ENCODE data around the gene TMEM185B.
"Not testable (repeated sequence)": the region's sequence is repeated elsewhere in the genome, so short reads cannot be mapped to it uniquely, and the experiment has no call there.

Gene TMEM185B

DNA sequence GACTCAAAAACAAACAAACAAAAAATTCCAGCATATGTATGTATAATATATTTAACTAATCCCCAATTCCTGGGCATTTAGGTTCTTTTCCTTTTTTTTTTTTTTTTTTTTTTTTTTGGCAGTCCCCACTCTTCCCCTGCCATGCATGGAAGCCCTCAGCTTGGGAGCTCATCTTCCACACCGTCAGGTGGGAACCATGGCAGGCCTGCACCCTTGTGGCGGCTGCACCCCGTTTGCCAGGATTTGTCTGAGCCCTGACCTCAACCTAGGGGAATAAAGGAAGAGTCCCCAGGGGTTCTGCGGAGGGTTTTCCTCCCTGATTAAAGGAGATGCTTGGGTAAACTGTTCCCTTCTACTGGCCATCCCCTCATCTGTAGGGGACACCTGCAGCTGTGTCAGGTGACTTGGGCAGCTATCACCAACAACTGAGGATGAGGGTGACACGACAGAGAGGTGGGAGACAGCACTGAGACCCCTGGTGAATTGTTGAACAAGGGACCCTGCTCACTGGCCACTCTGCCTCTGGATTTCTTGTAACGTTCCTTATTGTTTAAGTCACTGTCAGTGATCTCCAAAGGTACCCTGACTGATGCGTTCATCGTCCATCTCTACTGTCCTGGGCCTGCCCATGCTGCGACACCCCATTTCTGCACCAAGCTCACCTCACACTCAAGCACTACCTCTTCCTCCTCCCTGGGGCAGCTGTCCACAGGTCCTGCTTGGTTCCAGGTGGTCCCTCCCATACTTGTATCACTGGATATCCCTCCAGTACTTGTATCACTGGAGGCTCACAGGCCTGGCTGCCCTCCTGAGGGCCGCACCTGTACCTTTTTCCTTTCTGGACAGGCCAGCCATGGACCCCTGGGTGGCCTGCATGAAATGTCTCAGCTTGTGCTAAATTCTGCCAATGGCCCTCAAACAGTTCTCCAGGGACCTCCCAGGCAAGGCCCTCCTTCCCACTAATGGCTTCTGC lies 14.5 kb downstream of the TMEM185B start:
- DNase-seq (ENCODE audit: low read depth): no peak

DNA sequence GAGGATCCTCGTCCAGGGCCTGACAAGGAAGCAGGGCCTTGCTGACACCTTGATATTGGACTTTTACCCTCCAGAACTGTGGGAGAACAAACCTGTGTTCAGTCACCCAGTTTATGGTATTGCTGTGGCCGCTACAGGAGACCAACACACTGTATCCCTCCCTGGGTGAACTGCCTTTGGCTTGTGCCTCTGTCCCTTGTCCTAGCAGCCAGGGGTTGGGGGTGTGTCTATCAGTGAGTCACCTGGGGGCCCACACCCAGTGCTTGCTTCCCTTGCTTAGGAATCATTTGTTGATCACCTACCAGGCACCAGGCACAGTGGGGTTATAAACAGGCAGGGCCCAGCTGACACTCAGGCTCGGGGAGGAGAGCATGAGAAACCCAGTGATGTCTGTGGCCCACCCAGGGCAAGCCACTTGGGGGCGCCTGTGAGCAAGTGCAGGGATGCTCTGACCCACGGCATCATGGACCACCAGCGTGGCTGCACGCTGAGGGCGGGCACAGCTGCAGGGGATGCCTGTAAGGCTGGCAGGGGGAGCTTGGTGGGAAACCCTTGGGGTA lies 17.1 kb downstream of the TMEM185B start:
- no peak for DNase-seq (ENCODE audit: low read depth)

DNA sequence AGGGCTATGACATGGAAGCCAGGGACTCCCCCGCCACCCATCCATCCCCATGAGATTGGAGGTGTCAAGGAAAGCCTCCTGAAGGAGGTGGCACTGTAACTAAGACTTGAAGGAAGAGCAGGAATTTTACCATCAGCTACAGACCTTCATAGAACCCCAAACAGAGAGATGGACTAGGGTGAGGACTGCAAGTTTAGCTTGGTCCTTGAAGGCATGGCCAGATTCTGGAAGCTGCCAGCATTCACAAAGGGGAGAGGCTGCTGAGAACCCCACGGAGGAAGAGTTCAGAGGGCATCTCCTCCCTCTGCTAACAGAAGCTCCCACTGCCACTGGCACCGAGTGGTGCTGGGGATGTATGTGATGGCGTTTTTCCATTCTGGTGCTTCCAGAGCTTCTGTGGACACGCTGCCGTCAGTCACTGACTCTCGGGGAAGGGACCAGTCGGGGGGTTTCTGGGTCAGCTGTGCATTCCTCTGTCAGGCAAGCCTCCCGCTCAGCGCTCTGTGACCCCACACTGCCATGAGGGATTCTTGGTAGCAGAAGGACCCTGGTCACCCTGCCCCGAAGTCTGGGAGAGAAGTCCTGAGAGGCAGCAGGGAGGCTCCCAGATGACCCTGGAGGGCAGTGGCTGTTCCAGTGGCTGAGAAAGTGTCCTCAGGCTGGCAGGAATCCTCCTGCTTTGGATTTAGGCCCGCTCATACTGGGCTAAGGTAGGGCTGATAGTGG lies 18.1 kb downstream of the TMEM185B start:
- no peak for DNase-seq (ENCODE audit: low read depth)

DNA sequence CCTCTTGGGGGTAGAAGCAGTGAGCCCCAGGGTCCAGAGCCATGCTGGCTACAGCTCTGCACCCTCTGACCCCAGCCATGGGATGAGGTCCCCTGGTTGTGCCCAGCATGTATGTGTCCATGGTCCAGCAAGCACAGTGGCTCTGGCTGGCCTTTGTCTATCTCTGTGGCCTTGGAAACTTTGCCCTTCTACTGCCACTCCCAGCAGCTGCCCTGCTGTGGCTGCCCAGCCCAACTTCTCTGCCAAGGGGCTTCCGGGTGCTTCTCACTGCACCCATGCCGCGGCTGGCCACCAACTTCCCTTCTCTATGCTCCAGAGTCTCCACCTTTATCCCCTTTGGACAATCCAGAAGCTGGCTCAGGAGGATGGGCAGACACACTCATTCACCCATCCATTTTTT lies 18.8 kb downstream of the TMEM185B start:
- no peak for DNase-seq (ENCODE audit: low read depth)

DNA sequence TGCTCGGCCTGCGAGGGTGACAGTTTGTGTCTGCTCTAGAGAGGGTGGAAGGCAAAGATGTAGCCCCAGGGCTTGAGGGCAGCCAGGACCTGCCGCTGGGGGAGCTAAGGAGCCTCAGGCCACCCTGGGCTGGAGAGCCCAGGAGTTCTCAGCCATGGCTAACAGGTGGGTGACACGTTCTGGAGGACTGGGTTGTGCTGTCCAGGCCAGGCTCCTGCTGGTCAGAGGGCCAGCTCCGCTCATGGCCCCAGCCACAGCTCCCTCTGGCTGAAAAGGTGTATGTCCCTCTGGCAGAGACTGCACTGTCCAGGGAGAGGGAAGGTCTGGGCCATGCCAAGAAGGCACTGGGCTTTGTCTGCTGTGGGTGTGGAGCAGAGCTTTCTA lies 19.2 kb downstream of the TMEM185B start:
- DNase-seq (ENCODE audit: low read depth): no peak

DNA sequence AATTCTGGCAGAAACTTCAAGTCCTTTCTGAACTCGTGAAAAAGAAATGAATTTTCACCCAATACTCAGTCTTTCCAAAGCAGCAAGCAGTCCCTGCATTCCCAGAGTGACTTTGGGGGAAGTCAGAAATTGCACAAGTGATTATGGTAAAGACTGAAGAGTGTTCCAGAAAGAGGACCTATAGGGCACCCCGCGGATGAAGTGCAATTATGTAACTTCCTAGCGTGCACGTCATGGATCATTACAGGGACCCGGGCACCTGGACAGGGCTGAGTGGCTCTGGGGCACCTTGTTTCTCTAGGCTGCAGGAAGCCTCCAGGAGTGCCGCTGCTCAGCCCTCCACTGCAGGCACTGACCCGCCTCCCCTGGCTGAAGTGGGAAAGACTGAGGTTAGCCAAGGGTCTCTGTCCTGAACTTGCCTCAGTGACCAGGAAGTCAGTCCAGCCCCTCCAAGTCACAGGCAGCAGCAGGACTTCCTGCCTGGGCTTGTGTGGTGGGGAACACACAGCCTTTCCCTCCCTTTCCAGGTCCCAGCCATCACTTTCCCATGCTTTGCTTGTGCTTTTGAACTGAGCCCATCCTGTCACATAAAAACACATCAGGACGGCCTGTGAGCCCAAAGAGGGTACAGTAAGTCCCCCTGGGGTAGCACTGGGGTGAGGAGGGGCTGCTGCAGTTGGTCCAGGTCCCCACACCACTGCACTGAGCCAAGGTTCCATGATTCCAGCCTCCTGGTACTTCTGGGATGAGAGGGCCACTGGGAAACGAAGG lies 19.8 kb downstream of the TMEM185B start:
- peak; percentile 17 for DNase-seq (ENCODE audit: low read depth)

DNA sequence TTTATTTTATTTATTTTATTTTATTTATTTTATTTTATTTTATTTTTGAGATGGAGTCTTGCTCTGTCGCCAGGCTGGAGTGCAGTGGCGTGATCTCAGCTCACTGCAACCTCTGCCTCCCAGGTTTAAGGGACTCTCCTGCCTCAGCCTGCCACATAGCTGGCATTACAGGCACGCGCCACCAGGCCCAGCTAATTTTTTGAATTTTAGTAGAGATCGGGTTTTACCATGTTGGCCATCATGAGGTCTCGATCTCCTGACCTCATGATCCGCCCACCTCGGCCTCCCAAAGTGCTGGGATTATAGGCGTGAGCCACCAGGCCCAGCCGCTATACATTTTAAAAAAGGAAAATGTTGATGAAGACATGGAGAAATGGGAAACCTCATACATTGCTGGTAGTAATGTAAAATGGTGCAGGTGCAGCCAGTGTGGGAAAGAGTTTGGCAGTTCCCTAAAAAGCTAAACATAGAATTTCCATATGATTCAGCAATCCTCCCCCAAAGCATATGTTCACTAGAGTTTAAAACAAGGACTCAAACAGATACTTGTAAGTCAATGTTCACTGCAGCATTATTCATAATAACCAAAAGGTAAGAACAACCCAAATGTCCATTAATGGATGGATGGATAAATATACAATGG lies 23.3 kb downstream of the TMEM185B start:
- DNase-seq (ENCODE audit: low read depth): not testable (repeated sequence)

DNA sequence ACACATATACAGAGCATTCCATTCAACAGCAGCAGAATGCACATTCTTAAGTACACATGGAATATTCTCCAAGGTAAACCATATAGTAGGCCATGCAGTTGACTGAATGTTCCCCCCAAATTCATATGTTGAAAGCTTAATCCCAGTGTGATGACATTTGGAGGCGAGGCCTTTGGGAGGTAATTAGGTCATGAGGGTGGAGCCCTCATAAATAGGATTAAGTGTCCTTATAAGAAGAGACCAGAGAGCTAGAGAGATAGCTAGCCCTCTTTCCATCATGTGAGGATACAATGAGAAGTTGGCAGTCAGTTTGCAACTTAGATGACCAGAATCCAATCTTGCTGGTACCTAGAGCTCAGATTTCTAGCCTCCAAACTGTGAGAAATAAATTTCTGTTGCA lies 27.6 kb downstream of the TMEM185B start:
- DNase-seq (ENCODE audit: low read depth): peak; percentile 22

DNA sequence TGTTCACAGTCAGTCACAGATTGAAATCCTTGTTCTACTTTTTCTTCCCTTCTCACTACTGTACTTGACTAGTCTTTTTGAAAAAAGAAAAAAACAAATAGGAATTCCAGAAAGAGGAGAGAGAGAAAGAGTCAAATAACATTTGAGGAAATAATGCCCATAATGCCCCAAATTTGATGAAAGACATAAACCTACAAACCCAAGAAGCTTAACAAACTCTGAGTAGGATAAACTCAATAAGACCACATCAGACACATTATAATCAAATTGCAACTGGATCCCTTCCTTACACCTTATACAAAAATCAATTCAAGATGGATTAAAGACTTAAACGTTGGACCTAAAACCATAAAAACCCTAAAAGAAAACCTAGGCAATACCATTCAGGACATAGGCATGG lies 30.9 kb downstream of the TMEM185B start:
- DNase-seq (ENCODE audit: low read depth): no peak

DNA sequence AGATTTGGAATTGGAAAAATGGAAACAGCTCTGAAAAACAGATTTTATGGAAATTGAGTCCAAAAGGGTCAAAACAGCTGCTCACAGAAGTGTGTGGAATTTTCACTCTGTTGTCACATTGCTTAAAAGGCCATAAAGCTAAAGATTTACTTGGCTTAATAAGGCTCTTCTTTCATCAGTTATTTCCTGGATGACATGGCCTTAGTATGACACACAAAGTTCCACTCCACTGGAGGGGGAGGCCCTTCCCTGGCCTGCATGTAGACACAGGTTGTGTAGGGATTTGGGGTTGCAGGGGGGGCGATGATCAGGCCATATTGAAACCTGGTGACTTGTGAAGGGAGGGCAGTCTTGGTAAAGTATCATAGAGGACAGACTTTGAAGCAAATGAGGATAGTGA lies 34.0 kb downstream of the TMEM185B start:
- DNase-seq (ENCODE audit: low read depth): no peak

DNA sequence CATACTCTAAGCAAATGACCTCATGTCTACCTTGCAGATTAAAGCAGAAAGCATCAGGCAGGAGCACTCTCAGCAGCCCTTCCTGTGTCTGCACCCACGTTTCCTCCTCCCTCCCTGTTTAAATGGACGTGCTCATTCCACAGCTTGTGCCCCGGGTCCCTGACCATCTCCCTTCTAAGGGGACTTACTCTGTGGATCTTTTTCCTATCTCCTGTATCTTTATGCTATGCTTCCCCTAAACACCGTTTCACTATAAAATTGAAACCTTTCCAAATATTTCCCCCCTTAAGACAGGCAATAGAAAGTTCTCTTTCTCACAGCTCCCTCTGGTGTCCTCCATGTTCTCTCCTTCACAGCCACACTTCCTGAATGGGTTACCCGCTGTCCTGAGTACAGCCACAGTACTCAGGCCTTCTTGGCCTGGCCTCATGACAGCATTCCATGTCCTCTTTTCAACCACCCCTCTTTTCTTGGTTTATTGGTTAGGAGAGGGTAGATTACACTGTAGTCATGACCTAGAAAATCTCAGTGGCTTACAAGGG lies 41.1 kb downstream of the TMEM185B start:
- DNase-seq (ENCODE audit: low read depth): no peak

DNA sequence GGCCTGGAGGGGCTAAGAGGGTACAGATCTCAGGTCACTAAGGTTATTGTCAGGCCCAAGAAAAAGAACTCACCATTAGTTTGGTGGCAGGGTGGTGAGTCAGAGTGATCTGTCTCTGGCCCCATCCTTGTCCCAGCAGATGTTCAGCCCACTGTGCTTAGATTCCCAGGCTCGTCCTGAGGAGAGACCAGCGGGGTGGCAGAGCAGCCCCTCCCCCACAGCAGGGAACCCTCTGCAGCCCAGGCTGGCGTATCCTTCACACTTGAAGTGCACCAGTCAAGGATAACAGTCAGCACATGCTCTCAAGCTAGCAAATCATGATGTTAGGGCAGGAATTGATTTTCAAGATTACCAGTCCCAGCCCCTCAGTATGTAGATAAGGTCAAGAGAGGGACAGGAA lies 43.1 kb downstream of the TMEM185B start:
- no peak for DNase-seq (ENCODE audit: low read depth)

DNA sequence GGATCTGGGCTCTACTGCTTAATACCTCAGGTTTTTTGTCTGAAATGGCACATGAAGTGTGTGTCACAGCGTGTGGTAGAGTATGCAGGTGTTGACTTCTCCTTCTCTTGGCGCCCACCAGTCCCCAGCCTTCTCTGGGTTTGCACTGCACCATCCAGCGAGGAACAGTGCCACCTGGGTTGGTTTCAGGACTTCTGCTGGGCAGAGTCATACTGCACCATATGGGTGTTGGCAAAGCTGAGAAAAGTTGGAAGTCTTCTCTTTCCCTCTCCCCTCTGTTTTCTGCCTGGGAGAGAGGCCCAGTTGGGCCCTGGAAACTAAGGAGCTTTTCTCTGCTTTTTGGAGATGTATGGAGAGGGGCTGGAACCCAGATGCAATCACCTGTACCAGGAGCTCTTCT lies 43.8 kb downstream of the TMEM185B start:
- no peak for DNase-seq (ENCODE audit: low read depth)

DNA sequence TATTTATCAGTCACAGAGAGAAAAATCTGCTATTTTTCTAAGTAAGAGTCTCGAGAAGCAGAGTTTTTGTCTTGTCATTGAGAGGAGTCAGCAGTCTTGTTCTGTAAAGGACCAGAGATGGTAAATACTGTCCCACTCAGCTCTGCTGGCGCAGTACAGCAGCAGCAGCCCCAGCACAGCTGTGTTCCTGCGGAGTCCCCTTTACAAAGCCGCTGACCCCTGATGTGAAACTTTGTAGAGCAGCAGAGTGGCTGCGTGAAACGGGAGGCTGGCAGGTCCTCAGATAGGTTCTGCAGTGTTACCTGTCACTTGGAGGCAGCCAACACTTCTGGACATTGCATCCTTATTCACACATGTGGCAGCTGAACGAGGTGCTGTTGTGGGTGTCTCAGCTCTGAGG lies 45.2 kb downstream of the TMEM185B start:
- no peak for DNase-seq (ENCODE audit: low read depth)

DNA sequence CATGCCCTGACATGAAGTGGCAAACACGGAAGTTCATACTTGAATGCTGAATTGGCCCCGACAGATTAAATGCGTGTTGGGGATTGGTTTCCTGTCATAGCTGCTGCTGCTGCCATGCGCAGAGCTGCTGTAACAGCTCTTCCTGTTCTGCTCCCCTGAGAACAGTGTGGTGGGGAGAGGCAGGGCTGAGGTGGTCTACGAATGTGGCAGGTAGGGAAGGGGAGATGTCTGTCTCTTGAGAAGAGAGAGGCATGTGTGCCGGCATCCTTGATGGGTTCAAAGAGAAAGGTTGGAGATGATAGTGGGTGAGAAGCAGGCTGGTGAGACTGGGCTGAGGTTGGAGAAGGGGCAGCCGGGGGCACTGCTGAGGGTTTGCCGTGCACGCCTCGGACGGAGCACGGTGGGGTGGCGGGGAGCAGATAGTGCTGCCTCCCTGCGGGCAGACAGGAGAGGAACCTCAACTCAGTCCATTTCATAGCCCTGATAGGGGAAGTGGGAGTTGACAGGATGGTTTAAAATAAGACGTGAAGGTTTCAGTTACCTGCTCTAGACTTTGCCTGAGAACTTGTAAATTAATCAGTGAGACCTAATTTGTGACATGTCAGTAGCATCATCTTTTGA lies 46.1 kb downstream of the TMEM185B start:
- no peak for DNase-seq (ENCODE audit: low read depth)

DNA sequence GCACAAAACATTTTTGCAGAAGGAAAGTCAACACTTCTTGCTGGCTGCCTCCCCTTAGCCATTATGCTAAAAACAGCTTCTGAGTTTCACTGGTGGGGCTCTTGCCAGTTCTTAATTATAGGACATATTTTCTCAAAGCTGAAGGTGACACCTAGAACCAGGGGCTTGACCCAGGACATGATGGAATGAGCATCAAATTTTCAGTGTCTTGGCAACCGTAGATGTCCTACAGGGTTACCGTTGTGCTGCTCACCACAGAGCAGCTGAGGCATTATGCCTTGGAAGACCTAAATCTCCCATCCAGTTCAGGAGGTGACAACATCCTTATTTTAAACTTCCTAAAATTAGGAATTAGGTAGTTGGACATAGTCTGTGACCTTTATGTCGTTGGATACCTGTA lies 46.7 kb downstream of the TMEM185B start:
- DNase-seq (ENCODE audit: low read depth): no peak

DNA sequence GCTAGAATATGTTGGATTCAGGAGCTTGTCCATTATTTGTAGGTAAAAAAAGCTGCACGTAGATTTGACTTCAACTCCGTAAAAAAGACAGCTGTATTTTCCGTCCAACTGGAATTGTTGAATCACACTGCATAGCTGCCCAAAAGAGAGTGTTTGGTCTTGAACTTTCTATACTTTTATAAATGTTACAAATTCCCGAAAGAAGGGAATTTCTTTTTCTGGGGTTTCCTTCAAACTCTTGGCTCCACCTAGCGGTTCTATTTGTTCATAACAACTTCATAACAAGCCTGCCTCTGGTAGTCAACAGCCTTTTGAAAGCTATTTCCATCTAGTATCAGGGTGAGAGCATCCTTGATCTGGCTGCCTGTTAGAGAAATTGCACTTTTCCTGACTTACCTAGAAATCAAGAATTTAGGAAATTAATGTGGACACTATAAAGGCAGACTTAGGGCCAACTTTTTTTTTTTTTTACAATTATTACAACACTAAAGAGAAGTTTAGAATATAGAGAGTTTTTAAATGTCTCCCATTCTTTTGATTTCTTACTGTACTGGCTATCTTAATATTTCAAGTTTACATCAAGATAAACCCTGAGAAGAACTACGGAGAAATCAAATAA lies 48.1 kb downstream of the TMEM185B start:
- peak; percentile 69 for DNase-seq (ENCODE audit: low read depth)

Data from iris pigment epithelial cell (primary cell).